NCI-H345 (cell line): Measurements from ENCODE around the gene RPRD2.

Source experiments
- DNase-seq: peaks from one replicate; lab custom pipeline; 2025; lab: John Stamatoyannopoulos, UW

Gene RPRD2

GRCh38 chr1:150514913-150515327, 151.0 kb downstream of the RPRD2 start:
- DNase-seq: no peak

GRCh38 chr1:150515328-150516049, 151.5 kb downstream of the RPRD2 start, which contains the start of gene FALEC:
Gene FALEC (plus strand): TSS chr1:150515752.
- peak; percentile 100 for DNase-seq

GRCh38 chr1:150516050-150516591, 152.2 kb downstream of the RPRD2 start:
- DNase-seq: peak; percentile 71

DNA sequence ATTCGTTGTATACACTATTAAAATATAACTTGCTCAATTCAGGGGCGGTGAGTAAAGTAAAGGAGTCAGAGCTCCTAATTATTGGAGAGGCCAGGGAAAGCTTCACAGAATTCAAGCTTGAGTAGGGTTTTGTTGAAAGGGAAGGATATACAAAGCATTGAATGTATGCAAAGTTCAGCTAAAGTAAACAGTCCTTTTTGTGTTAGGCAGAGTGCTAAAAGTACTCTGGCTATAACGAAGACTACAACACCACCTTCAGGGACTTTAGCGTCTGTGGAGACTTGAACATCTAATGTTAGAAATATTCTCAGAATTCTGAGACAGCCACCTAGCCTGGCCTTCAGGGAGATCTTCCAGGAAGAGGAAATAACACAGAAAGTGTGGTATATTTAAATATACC, 152.7 kb downstream of the RPRD2 start:
- DNase-seq: peak; percentile 56

- DNase-seq: no peak
These were observed 157.4 kb downstream of the RPRD2 start for GRCh38 chr1:150521196-150521968.

- DNase-seq: no peak
These were observed 161.4 kb downstream of the RPRD2 start for GRCh38 chr1:150525348-150525747.
